Astrocyte (in vitro differentiated cells and primary cell): ENCODE results near the gene MOBP. TPM values are rescaled to one million over a fixed set of nuclear protein-coding genes. Genes with fewer than 3 reads are reported as not detected.

Source experiments
- DNase-seq: peaks from one replicate; pipeline ENCODE4 v3.0.0-alpha.2; 2010; ENCODE audit warnings: low read depth
- FAIRE-seq: peaks from 2 replicates; lab custom pipeline; 2011; peaks lifted over from hg19 to GRCh38; lab: Jason Lieb, UNC
- H2AFZ ChIP-seq: 2 replicates; pipeline ENCODE4 v1.6.0; 2012; ENCODE audit warnings: low read depth, low read length, inconsistent platforms
- H3K27ac ChIP-seq: 2 replicates; pipeline ENCODE4 v1.5.1; 2011; ENCODE audit warnings: low read depth, low read length, inconsistent platforms
- H3K27me3 ChIP-seq: 2 replicates; pipeline ENCODE4 v1.6.0; 2011; ENCODE audit warnings: low read length, inconsistent platforms; ENCODE audit not compliant: insufficient read depth
- H3K36me3 ChIP-seq: 2 replicates; pipeline ENCODE4 v1.5.1; 2011; ENCODE audit warnings: low read length, inconsistent platforms; ENCODE audit not compliant: insufficient read depth
- H3K4me1 ChIP-seq: 2 replicates; pipeline ENCODE4 v1.5.1; 2011; ENCODE audit warnings: low read length, inconsistent platforms; ENCODE audit not compliant: insufficient read depth
- H3K4me2 ChIP-seq: 2 replicates; pipeline ENCODE4 v1.6.0; 2012; ENCODE audit warnings: low read length, inconsistent platforms
- H3K4me3 ChIP-seq: 2 replicates; pipeline ENCODE4 v1.5.1; 2011; ENCODE audit warnings: low read depth, mild to moderate bottlenecking, low read length, inconsistent platforms; ENCODE audit not compliant: insufficient read depth
- H3K79me2 ChIP-seq: 2 replicates; pipeline ENCODE4 v1.6.0; 2012; ENCODE audit warnings: mild to moderate bottlenecking, low read length, inconsistent platforms; ENCODE audit not compliant: insufficient read depth
- H3K9ac ChIP-seq: 2 replicates; pipeline ENCODE4 v1.6.0; 2012; ENCODE audit warnings: mild to moderate bottlenecking, low read length, inconsistent platforms
- H3K9me3 ChIP-seq: 2 replicates; pipeline ENCODE4 v1.5.1; 2012; ENCODE audit warnings: low read depth, mild to moderate bottlenecking, low read length, inconsistent platforms; ENCODE audit not compliant: insufficient read depth
- H4K20me1 ChIP-seq: 2 replicates; pipeline ENCODE4 v1.6.0; 2012; ENCODE audit warnings: low read length, inconsistent platforms; ENCODE audit not compliant: insufficient read depth
- H3K27ac Mint-ChIP-seq: one replicate; pipeline ENCODE4 v1.8.0; 2021; ENCODE audit warnings: mild to moderate bottlenecking, mixed read lengths; ENCODE audit not compliant: unreplicated experiment
- H3K27me3 Mint-ChIP-seq: one replicate; pipeline ENCODE4 v1.8.0; 2021; ENCODE audit warnings: low read depth, mixed read lengths; ENCODE audit not compliant: unreplicated experiment
- H3K36me3 Mint-ChIP-seq: one replicate; pipeline ENCODE4 v1.8.0; 2021; ENCODE audit warnings: low read depth, mixed read lengths; ENCODE audit not compliant: unreplicated experiment
- H3K4me1 Mint-ChIP-seq: one replicate; pipeline ENCODE4 v1.8.0; 2021; ENCODE audit warnings: low read depth, mixed read lengths; ENCODE audit not compliant: unreplicated experiment
- H3K4me3 Mint-ChIP-seq: one replicate; pipeline ENCODE4 v1.8.0; 2021; ENCODE audit warnings: mild to moderate bottlenecking, moderate library complexity, mixed read lengths; ENCODE audit not compliant: unreplicated experiment
- H3K9me3 Mint-ChIP-seq: one replicate; pipeline ENCODE4 v1.8.0; 2021; ENCODE audit warnings: mild to moderate bottlenecking, mixed read lengths; ENCODE audit not compliant: unreplicated experiment
- EZH2 ChIP-seq: IDR thresholded peaks from 2 replicates; pipeline ENCODE4 v1.6.1; 2012; ENCODE audit warnings: mild to moderate bottlenecking, low read length, inconsistent platforms; ENCODE audit not compliant: insufficient read depth
- total RNA-seq: library from RNA; stranded (reverse); gene quantifications from 2 replicates; pipeline ENCODE4 v1.2.1, GENCODE V29; 2021
- TF ChIP-seq, protein P1 (sequence below): IDR thresholded peaks from 2 replicates; pipeline ENCODE4 v1.5.1; 2011; ENCODE audit warnings: low read depth, mild to moderate bottlenecking, inconsistent platforms, low read length, moderate library complexity; ENCODE audit not compliant: insufficient read depth

The MOBP gene
- total RNA-seq, 1 donor from 2014 or later, result 0.16 TPM

DNA sequence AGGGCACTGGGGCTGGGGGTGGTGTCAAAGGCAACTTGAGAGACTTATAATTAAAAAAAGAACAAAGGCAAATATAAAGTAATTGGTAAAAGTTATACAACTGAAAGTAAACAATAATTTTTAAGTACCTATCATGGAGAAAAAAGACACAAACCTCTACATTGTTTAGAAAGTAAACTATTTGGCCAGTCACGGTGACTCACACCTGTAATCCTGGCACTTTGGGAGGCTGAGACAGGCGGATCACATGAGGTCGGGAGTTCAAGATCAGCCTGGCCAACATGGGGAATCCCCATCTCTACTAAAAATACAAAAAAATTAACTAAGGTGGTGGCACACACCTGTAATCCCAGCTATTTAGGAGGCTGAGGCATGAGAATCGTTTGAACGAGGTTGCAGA is 35.1 kb upstream of the MOBP start:
- H3K27ac ChIP-seq, result no peak overlapping the region
- no peak overlapping the region for H3K9ac ChIP-seq
- H2AFZ ChIP-seq, result no peak overlapping the region
- Mint-ChIP-seq H3K27me3 (peaks cover 4% of the 10 kb centered on the region), H3K4me3 (no peak overlapping the region), H3K9me3 (peaks cover 4% of the 10 kb centered on the region), H3K27ac (peak overlapping the region; percentile 62), H3K4me1 (peaks cover 25% of the 10 kb centered on the region), H3K36me3 (no peaks in the 10 kb centered on the region)
- FAIRE-seq (no peak), DNase-seq (no peak)
- no peaks in the 10 kb centered on the region for H3K9me3 ChIP-seq
- no peaks in the 10 kb centered on the region for H3K36me3 ChIP-seq
- H3K4me1 ChIP-seq, result no peaks in the 10 kb centered on the region
- H3K4me3 ChIP-seq, result no peak overlapping the region
- no peak overlapping the region for H3K4me2 ChIP-seq
- TF ChIP-seq EZH2, result no peak
- TF ChIP-seq, protein P1, sequence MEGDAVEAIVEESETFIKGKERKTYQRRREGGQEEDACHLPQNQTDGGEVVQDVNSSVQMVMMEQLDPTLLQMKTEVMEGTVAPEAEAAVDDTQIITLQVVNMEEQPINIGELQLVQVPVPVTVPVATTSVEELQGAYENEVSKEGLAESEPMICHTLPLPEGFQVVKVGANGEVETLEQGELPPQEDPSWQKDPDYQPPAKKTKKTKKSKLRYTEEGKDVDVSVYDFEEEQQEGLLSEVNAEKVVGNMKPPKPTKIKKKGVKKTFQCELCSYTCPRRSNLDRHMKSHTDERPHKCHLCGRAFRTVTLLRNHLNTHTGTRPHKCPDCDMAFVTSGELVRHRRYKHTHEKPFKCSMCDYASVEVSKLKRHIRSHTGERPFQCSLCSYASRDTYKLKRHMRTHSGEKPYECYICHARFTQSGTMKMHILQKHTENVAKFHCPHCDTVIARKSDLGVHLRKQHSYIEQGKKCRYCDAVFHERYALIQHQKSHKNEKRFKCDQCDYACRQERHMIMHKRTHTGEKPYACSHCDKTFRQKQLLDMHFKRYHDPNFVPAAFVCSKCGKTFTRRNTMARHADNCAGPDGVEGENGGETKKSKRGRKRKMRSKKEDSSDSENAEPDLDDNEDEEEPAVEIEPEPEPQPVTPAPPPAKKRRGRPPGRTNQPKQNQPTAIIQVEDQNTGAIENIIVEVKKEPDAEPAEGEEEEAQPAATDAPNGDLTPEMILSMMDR, result no peak
- no peaks in the 10 kb centered on the region for H3K27me3 ChIP-seq
- H3K79me2 ChIP-seq, result no peaks in the 10 kb centered on the region
- H4K20me1 ChIP-seq, result no peaks in the 10 kb centered on the region

DNA sequence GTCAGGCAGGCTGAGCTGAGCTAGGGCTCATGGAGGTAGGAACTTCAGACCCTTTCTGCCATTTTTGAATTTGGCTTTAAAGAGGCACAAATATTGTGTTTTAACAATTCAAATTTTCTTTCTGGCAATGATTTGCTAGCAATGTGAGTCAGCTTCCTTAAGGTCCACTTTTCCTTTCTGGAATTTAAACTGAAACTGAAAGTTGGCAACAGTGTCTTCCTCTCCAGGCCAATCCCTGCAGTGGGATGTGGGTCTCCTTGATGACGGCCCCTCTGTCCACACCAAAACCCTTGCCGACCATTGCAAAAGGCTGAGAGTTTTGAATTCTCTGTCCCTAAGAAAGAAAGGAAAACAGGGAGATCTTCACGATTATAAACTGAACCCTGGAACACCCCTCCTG is 33.8 kb upstream of the MOBP start:
- no peaks in the 10 kb centered on the region for H3K4me1 ChIP-seq
- peaks cover 25% of the 10 kb centered on the region for H3K4me1 Mint-ChIP-seq
- H3K27ac Mint-ChIP-seq, result peak overlapping the region; percentile 83
- H3K4me3 ChIP-seq, result no peak overlapping the region
- H3K4me2 ChIP-seq, result no peak overlapping the region
- no peaks in the 10 kb centered on the region for H3K79me2 ChIP-seq
- H3K9me3 Mint-ChIP-seq, result peaks cover 4% of the 10 kb centered on the region
- FAIRE-seq (no peak), DNase-seq (peak; percentile 44)
- no peaks in the 10 kb centered on the region for H4K20me1 ChIP-seq
- TF ChIP-seq EZH2, result no peak
- no peak overlapping the region for H3K27ac ChIP-seq
- H3K36me3 Mint-ChIP-seq, result no peaks in the 10 kb centered on the region
- no peaks in the 10 kb centered on the region for H3K36me3 ChIP-seq
- no peaks in the 10 kb centered on the region for H3K27me3 ChIP-seq
- no peak overlapping the region for H3K4me3 Mint-ChIP-seq
- H3K27me3 Mint-ChIP-seq, result peaks cover 4% of the 10 kb centered on the region
- H3K9ac ChIP-seq, result no peak overlapping the region
- no peaks in the 10 kb centered on the region for H3K9me3 ChIP-seq
- H2AFZ ChIP-seq, result peak overlapping the region; percentile 32

DNA sequence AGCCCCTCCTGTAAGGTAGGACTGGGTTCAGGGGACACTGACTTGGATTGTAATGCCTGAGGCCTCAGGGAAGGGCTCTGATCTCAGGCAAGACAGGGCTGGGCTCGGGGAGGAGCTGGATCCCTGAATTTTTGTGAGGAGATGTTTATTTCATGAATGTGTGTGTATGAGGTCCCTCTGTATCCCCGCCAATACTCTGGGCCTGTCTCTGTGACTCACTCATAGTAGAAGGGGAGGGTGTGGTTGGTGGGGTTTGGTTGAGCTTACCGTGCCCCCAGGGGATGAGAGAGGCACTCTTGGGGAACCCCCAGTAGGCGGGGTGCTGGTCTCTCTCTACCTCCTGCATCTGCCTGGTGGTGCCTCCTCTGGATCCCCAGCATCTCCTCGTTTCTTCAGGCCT is 32.9 kb upstream of the MOBP start:
- H3K27me3 ChIP-seq, result no peaks in the 10 kb centered on the region
- no peak for TF ChIP-seq EZH2
- TF ChIP-seq, protein P1, result no peak
- no peak overlapping the region for H3K4me3 ChIP-seq
- no peaks in the 10 kb centered on the region for H4K20me1 ChIP-seq
- H3K4me1 ChIP-seq, result no peaks in the 10 kb centered on the region
- H3K36me3 ChIP-seq, result no peaks in the 10 kb centered on the region
- no peak overlapping the region for H3K4me2 ChIP-seq
- H3K79me2 ChIP-seq, result no peaks in the 10 kb centered on the region
- H3K9ac ChIP-seq, result no peak overlapping the region
- FAIRE-seq (no peak), DNase-seq (no peak)
- peaks cover 1% of the 10 kb centered on the region for H3K9me3 Mint-ChIP-seq
- H3K27me3 Mint-ChIP-seq, result peaks cover 4% of the 10 kb centered on the region
- no peaks in the 10 kb centered on the region for H3K36me3 Mint-ChIP-seq
- H3K4me3 Mint-ChIP-seq, result no peak overlapping the region
- no peak overlapping the region for H2AFZ ChIP-seq
- H3K27ac ChIP-seq, result no peak overlapping the region
- peaks cover 22% of the 10 kb centered on the region for H3K4me1 Mint-ChIP-seq
- H3K27ac Mint-ChIP-seq, result no peak overlapping the region
- no peaks in the 10 kb centered on the region for H3K9me3 ChIP-seq
